HCT116 (cell line): ENCODE data around the gene GPNMB.

Source experiments
- CTCF ChIP-seq, 3 experiments: fragments of 200-600 bp in 1 of 3; sonication (generic) in 1 of 3; IDR thresholded peaks in 2 of 3; conservative IDR thresholded peaks in 1 of 3; 2 replicates each; pipeline ENCODE4 v1.5.1; 2012 to 2017; ENCODE audit warnings: low read depth in 2 of 3, low read length in 2 of 3, antibody characterized with exemption in 1 of 3, borderline replicate concordance in 1 of 3, control low read depth in 1 of 3, mild to moderate bottlenecking in 1 of 3, mixed read lengths in 1 of 3, mixed run types in 1 of 3, moderate library complexity in 1 of 3; ENCODE audit not compliant: insufficient read depth in 1 of 3
- EGR1 ChIP-seq: IDR thresholded peaks from 2 replicates; pipeline ENCODE4 v1.6.1; 2012; ENCODE audit warnings: low read depth
- EZH2phosphoT487 ChIP-seq: fragments of 200-600 bp; IDR thresholded peaks from 2 replicates; pipeline ENCODE4 v1.6.1; 2018; ENCODE audit warnings: antibody characterized with exemption, borderline replicate concordance
- MAX ChIP-seq: IDR thresholded peaks from 2 replicates; pipeline ENCODE4 v1.6.1; 2012
- POLR2A ChIP-seq: IDR thresholded peaks from 2 replicates; pipeline ENCODE4 v1.7.0; 2011; ENCODE audit warnings: borderline replicate concordance; ENCODE audit not compliant: insufficient read depth, insufficient read length; ENCODE audit errors: extremely low read depth
- TCF7L2 ChIP-seq: IDR thresholded peaks from 2 replicates; pipeline ENCODE4 v1.7.0; 2011; ENCODE audit warnings: borderline replicate concordance, inconsistent platforms; ENCODE audit not compliant: insufficient read depth, insufficient read length; ENCODE audit errors: extremely low read depth
- ZFX ChIP-seq: fragments of 450-650 bp; IDR thresholded peaks from 2 replicates; pipeline ENCODE4 v1.6.1; 2017
- TF ChIP-seq, protein P1 (sequence below): IDR thresholded peaks from 2 replicates; pipeline ENCODE4 v1.6.1; 2012; ENCODE audit warnings: low read depth

DNA sequence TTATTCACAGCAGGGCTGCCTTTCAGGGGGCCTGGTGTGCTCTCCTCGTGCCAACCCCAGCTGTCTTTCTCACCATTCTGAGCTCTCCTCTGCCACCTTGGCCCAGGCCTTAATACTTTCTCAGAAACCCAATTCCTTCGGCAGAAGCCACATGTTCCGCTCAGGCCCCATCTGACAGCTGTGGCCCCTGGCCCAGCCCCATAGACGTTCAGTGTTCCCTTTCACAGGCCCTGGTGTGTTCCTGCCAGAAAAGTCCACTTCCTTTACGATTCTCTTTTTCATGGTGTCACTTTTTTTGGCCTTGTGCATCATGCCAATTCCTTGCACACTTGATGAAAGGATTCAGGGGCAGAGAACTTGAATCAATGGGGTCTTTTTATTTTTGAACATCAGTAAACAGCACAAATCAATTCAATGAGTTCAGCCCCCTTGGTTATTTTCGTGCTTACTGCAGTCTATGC lies 15.9 kb upstream of the GPNMB start:
- no peak; the same call in 1 of the 2 replicates for TF ChIP-seq ZFX
- TF ChIP-seq MAX: no peak
- TF ChIP-seq CTCF (IDR thresholded peaks at IDR 0.05 in 2 of 3, conservative IDR thresholded peaks at IDR 0.05 in 1 of 3; ENCODE audit: borderline replicate concordance in 1 of 3, insufficient read depth in 1 of 3, low read depth in 2 of 3, low read length in 2 of 3): no peak
- no peak for TF ChIP-seq POLR2A
- TF ChIP-seq EGR1: no peak
- TF ChIP-seq EZH2phosphoT487: no peak
- TF ChIP-seq, protein P1, sequence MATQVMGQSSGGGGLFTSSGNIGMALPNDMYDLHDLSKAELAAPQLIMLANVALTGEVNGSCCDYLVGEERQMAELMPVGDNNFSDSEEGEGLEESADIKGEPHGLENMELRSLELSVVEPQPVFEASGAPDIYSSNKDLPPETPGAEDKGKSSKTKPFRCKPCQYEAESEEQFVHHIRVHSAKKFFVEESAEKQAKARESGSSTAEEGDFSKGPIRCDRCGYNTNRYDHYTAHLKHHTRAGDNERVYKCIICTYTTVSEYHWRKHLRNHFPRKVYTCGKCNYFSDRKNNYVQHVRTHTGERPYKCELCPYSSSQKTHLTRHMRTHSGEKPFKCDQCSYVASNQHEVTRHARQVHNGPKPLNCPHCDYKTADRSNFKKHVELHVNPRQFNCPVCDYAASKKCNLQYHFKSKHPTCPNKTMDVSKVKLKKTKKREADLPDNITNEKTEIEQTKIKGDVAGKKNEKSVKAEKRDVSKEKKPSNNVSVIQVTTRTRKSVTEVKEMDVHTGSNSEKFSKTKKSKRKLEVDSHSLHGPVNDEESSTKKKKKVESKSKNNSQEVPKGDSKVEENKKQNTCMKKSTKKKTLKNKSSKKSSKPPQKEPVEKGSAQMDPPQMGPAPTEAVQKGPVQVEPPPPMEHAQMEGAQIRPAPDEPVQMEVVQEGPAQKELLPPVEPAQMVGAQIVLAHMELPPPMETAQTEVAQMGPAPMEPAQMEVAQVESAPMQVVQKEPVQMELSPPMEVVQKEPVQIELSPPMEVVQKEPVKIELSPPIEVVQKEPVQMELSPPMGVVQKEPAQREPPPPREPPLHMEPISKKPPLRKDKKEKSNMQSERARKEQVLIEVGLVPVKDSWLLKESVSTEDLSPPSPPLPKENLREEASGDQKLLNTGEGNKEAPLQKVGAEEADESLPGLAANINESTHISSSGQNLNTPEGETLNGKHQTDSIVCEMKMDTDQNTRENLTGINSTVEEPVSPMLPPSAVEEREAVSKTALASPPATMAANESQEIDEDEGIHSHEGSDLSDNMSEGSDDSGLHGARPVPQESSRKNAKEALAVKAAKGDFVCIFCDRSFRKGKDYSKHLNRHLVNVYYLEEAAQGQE: no peak
- TF ChIP-seq TCF7L2: no peak
